C4-2B (cell line): ENCODE results near the gene TFPI2.
A peak's percentile ranks its signal among the peaks of the same experiment; 100 is the strongest.

Experiments used
- H3K27ac ChIP-seq: fragments of 450-650 bp; 2 replicates; pipeline ENCODE4 v1.5.1; 2017
- CTCF ChIP-seq: fragments of 450-650 bp; conservative IDR thresholded peaks from 2 replicates; pipeline ENCODE4 v1.5.1; 2017; ENCODE audit warnings: mild to moderate bottlenecking
- ZFX ChIP-seq: fragments of 450-650 bp; IDR thresholded peaks from 2 replicates; pipeline ENCODE4 v1.6.1; 2017

The TFPI2 gene

GRCh38 chr7:93862651-93863050 is 27.9 kb downstream of the TFPI2 start:
- no peak overlapping the region for H3K27ac ChIP-seq
- TF ChIP-seq ZFX = no peak
- no peak for TF ChIP-seq CTCF

GRCh38 chr7:93861325-93861949 is 29.1 kb downstream of the TFPI2 start:
- no peak overlapping the region for H3K27ac ChIP-seq
- TF ChIP-seq CTCF = peak; percentile 59
- no peak for TF ChIP-seq ZFX

GRCh38 chr7:93860261-93860660 is 30.3 kb downstream of the TFPI2 start:
- no peak overlapping the region for H3K27ac ChIP-seq
- TF ChIP-seq ZFX = no peak
- TF ChIP-seq CTCF = no peak

- TF ChIP-seq CTCF = no peak
- no peak overlapping the region for H3K27ac ChIP-seq
Measured at GRCh38 chr7:93858857-93859256, 31.7 kb downstream of the TFPI2 start.

- TF ChIP-seq ZFX (no peak), CTCF (no peak)
- H3K27ac ChIP-seq = no peak overlapping the region
Measured at GRCh38 chr7:93856323-93856722, 34.2 kb downstream of the TFPI2 start.

- TF ChIP-seq ZFX = no peak
- no peak for TF ChIP-seq CTCF
Measured at GRCh38 chr7:93855797-93856196, 34.8 kb downstream of the TFPI2 start.

GRCh38 chr7:93854480-93854879 is 36.1 kb downstream of the TFPI2 start:
- TF ChIP-seq CTCF (no peak), ZFX (no peak)
- H3K27ac ChIP-seq = no peak overlapping the region

More at GRCh38 chr7:93855797-93856196, 34.8 kb downstream of the TFPI2 start:
- no peak overlapping the region for H3K27ac ChIP-seq
